ENCODE measurements around the gene DNAH8. TPM values are rescaled to one million over a fixed set of nuclear protein-coding genes. Genes with fewer than 3 reads are reported as not detected.

Gene DNAH8
- total and polyA plus RNA-seq, 2 donors from 2014 or later, result 0.50 TPM; not detected in 1

DNA sequence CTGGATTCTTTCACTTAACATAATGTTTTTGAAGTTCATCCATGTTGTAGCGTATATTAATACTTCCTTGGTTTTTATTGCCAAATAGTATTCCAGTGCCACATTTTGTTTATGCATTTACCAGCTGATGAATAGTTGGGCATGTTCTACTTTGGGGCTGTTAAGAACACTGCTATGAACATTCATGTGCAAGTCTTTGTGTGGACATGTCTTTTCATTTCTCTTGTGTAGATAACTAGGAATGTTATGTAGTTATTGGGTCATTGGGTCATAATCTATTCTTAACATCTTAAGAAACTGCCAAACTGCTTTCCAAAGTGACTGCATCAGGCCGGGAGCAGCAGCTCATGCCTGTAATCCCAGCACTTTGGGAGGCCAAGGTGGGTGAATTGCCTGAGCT, 289.7 kb downstream of the DNAH8 start:
- Histone ChIP-seq H3K27ac (ENCODE audit: low read depth in 2 of 2, low read length in 2 of 2) (no peak overlapping the region), H3K4me1 (ENCODE audit: control insufficient read depth in 2 of 3, insufficient read depth in 2 of 3, low read depth in 1 of 3, low read length in 3 of 3) (no peaks in the 10 kb centered on the region), H3K9me3 (ENCODE audit: control insufficient read depth in 2 of 3, insufficient read depth in 1 of 3, low read length in 3 of 3) (no peaks in the 10 kb centered on the region), H3K9ac (ENCODE audit: low read length in 3 of 3) (no peak overlapping the region), H3K36me3 (ENCODE audit: control insufficient read depth in 2 of 3, insufficient read depth in 3 of 3, low read length in 3 of 3) (no peaks in the 10 kb centered on the region), H3K27me3 (ENCODE audit: control insufficient read depth, insufficient read depth, low read length) (no peaks in the 10 kb centered on the region), H3K4me3 (ENCODE audit: low read length in 3 of 3) (no peak overlapping the region)
- TF ChIP-seq, protein P1, sequence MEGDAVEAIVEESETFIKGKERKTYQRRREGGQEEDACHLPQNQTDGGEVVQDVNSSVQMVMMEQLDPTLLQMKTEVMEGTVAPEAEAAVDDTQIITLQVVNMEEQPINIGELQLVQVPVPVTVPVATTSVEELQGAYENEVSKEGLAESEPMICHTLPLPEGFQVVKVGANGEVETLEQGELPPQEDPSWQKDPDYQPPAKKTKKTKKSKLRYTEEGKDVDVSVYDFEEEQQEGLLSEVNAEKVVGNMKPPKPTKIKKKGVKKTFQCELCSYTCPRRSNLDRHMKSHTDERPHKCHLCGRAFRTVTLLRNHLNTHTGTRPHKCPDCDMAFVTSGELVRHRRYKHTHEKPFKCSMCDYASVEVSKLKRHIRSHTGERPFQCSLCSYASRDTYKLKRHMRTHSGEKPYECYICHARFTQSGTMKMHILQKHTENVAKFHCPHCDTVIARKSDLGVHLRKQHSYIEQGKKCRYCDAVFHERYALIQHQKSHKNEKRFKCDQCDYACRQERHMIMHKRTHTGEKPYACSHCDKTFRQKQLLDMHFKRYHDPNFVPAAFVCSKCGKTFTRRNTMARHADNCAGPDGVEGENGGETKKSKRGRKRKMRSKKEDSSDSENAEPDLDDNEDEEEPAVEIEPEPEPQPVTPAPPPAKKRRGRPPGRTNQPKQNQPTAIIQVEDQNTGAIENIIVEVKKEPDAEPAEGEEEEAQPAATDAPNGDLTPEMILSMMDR (IDR thresholded peaks at IDR 0.05; ENCODE audit: borderline replicate concordance, extremely low read depth, insufficient read depth), result no peak
- DNase-seq, result no peak
- FAIRE-seq, result no peak
- intact Hi-C loops (cut with DNase I), result no loop called here

DNA sequence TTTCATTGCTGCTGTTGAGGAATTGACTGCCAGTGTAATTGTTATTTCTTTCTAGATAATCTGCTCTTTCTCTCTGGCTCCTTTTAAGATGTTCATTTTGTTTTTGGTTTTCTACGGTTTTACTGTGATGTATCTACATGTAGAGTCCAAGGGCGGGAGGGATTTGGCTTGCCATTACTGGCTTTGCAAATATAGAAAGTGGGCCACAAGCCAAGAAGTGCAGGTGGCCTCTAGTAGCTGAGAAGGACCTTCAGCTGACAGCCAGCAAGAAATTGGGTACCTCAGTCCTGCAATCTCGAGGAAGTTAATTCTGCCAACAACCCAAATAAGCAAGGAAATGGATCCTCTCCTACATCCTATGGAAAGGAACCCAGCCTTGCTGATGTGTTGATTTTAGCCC, 290.7 kb downstream of the DNAH8 start:
- DNase-seq (no peak), FAIRE-seq (no peak)
- intact Hi-C loops (cut with DNase I), result no loop called here
- Histone ChIP-seq H3K9ac (ENCODE audit: low read length in 3 of 3) (no peak overlapping the region), H3K36me3 (ENCODE audit: control insufficient read depth in 2 of 3, insufficient read depth in 3 of 3, low read length in 3 of 3) (no peaks in the 10 kb centered on the region), H3K4me3 (ENCODE audit: low read length in 3 of 3) (no peak overlapping the region), H3K9me3 (ENCODE audit: control insufficient read depth in 2 of 3, insufficient read depth in 1 of 3, low read length in 3 of 3) (no peaks in the 10 kb centered on the region), H3K4me1 (ENCODE audit: control insufficient read depth in 2 of 3, insufficient read depth in 2 of 3, low read depth in 1 of 3, low read length in 3 of 3) (no peaks in the 10 kb centered on the region), H3K27me3 (ENCODE audit: control insufficient read depth, insufficient read depth, low read length) (no peaks in the 10 kb centered on the region), H3K27ac (ENCODE audit: low read depth in 2 of 2, low read length in 2 of 2) (no peak overlapping the region)
- TF ChIP-seq, protein P1 (IDR thresholded peaks at IDR 0.05; ENCODE audit: borderline replicate concordance, extremely low read depth, insufficient read depth), result no peak

DNA sequence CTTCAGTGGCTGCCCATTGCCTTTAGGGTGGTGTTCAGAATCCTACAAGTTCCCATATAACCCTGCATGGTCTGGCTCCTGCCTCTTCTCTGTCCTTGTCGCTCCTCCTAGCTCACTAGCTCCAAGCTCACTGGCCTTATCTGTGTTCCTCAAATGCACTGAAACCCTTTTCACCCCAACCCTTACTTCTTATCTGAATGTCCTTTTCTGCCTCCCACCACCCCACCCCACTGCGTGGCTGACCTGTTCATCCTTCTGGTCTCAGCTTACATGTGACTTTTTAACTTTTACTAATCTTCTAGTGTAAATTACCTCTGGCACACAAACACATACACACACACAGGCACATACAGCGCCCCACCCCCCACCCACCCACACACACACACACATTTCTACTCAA, 292.5 kb downstream of the DNAH8 start:
- H3K9ac ChIP-seq (ENCODE audit: low read length in 3 of 3), result no peak overlapping the region
- DNase-seq (no peak), FAIRE-seq (no peak)
- H3K36me3 ChIP-seq (ENCODE audit: control insufficient read depth in 2 of 3, insufficient read depth in 3 of 3, low read length in 3 of 3), result no peaks in the 10 kb centered on the region
- H3K9me3 ChIP-seq (ENCODE audit: control insufficient read depth in 2 of 3, insufficient read depth in 1 of 3, low read length in 3 of 3), result no peaks in the 10 kb centered on the region
- H3K4me1 ChIP-seq (ENCODE audit: control insufficient read depth in 2 of 3, insufficient read depth in 2 of 3, low read depth in 1 of 3, low read length in 3 of 3), result no peaks in the 10 kb centered on the region
- no peak overlapping the region for H3K27ac ChIP-seq (ENCODE audit: low read depth in 2 of 2, low read length in 2 of 2)
- intact Hi-C loops (cut with DNase I), result no loop called here
- H3K4me3 ChIP-seq (ENCODE audit: low read length in 3 of 3), result no peak overlapping the region
- H3K27me3 ChIP-seq (ENCODE audit: control insufficient read depth, insufficient read depth, low read length), result no peaks in the 10 kb centered on the region
- TF ChIP-seq, protein P1 (IDR thresholded peaks at IDR 0.05; ENCODE audit: borderline replicate concordance, extremely low read depth, insufficient read depth), result no peak

DNA sequence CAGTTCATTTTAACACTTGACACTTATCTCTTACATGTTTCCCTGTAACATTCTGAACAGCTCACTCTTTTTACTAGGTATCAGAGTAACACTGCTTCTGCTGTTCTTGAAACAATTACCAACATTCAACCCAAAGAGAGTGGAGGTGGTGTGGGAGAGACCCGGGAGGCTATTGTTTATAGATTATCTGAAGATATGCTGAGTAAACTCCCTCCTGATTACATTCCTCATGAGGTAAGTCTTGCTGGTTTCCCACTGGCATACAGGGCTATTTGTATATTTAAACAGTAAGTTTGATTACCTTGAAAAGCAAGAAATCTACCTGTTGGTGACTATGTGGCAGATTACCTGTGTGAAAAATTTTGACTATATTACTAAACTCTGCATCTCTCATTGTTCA, 293.6 kb downstream of the DNAH8 start:
- intact Hi-C loops (cut with DNase I), result no loop called here
- Histone ChIP-seq H3K36me3 (ENCODE audit: control insufficient read depth in 2 of 3, insufficient read depth in 3 of 3, low read length in 3 of 3) (no peaks in the 10 kb centered on the region), H3K9me3 (ENCODE audit: control insufficient read depth in 2 of 3, insufficient read depth in 1 of 3, low read length in 3 of 3) (no peaks in the 10 kb centered on the region), H3K9ac (ENCODE audit: low read length in 3 of 3) (no peak overlapping the region), H3K27me3 (ENCODE audit: control insufficient read depth, insufficient read depth, low read length) (no peaks in the 10 kb centered on the region), H3K4me3 (ENCODE audit: low read length in 3 of 3) (no peak overlapping the region), H3K4me1 (ENCODE audit: control insufficient read depth in 2 of 3, insufficient read depth in 2 of 3, low read depth in 1 of 3, low read length in 3 of 3) (no peaks in the 10 kb centered on the region), H3K27ac (ENCODE audit: low read depth in 2 of 2, low read length in 2 of 2) (no peak overlapping the region)
- DNase-seq, result no peak
- TF ChIP-seq, protein P1 (IDR thresholded peaks at IDR 0.05; ENCODE audit: borderline replicate concordance, extremely low read depth, insufficient read depth), result no peak
- FAIRE-seq, result no peak

Measured in kidney (tissue), 14 donors.